ENCODE data around the gene OPCML.

Gene OPCML

GRCh38 chr11:133137270-133137669 lies 395.0 kb downstream of the OPCML start:
- DNase-seq = no peak
- no peaks in the 10 kb centered on the region for H3K4me1 Mint-ChIP-seq
- H3K9me3 Mint-ChIP-seq = peaks cover 5% of the 10 kb centered on the region
- H3K4me3 Mint-ChIP-seq = no peak overlapping the region
- H3K27me3 Mint-ChIP-seq (ENCODE audit: low read depth, poor library complexity) = peaks cover 43% of the 10 kb centered on the region
- H3K27ac Mint-ChIP-seq = no peak overlapping the region
- TF ChIP-seq, protein P1, sequence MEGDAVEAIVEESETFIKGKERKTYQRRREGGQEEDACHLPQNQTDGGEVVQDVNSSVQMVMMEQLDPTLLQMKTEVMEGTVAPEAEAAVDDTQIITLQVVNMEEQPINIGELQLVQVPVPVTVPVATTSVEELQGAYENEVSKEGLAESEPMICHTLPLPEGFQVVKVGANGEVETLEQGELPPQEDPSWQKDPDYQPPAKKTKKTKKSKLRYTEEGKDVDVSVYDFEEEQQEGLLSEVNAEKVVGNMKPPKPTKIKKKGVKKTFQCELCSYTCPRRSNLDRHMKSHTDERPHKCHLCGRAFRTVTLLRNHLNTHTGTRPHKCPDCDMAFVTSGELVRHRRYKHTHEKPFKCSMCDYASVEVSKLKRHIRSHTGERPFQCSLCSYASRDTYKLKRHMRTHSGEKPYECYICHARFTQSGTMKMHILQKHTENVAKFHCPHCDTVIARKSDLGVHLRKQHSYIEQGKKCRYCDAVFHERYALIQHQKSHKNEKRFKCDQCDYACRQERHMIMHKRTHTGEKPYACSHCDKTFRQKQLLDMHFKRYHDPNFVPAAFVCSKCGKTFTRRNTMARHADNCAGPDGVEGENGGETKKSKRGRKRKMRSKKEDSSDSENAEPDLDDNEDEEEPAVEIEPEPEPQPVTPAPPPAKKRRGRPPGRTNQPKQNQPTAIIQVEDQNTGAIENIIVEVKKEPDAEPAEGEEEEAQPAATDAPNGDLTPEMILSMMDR (IDR thresholded peaks at IDR 0.05) = no peak
- no peaks in the 10 kb centered on the region for H3K36me3 Mint-ChIP-seq (ENCODE audit: low read depth)

DNA sequence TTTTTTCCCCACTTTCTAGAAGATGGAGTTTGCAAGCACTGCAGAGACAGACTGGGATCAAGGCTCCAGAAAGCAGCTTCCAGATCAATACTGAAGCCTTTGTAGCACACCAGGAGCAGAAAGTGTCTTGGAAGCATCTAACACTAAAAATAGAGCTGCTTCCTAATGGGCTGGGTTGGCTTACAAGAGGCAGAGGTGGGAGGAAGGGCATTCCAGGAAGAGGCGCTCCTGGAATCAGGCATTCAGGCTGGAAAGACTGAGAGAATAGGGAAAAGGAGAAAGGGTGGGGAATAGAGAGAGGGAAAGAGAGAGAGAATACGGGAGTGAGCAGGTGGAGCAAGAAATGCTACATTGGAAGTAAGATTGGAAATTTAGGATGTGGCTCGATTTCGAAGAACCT lies 395.9 kb downstream of the OPCML start:
- no peak overlapping the region for H3K27ac Mint-ChIP-seq
- H3K9me3 Mint-ChIP-seq = peaks cover 3% of the 10 kb centered on the region
- DNase-seq = no peak
- H3K36me3 Mint-ChIP-seq (ENCODE audit: low read depth) = no peaks in the 10 kb centered on the region
- H3K4me3 Mint-ChIP-seq = no peak overlapping the region
- H3K4me1 Mint-ChIP-seq = no peaks in the 10 kb centered on the region
- TF ChIP-seq, protein P1 (IDR thresholded peaks at IDR 0.05) = no peak
- peaks cover 34% of the 10 kb centered on the region for H3K27me3 Mint-ChIP-seq (ENCODE audit: low read depth, poor library complexity)

GRCh38 chr11:133134314-133135173 lies 397.8 kb downstream of the OPCML start:
- Mint-ChIP-seq H3K27ac (no peak overlapping the region), H3K4me3 (no peak overlapping the region), H3K36me3 (ENCODE audit: low read depth) (no peaks in the 10 kb centered on the region), H3K9me3 (no peaks in the 10 kb centered on the region), H3K4me1 (no peaks in the 10 kb centered on the region), H3K27me3 (ENCODE audit: low read depth, poor library complexity) (peaks cover 23% of the 10 kb centered on the region)
- TF ChIP-seq, protein P1 (IDR thresholded peaks at IDR 0.05) = peak; percentile 93
- peak; percentile 78 for DNase-seq

- DNase-seq = no peak
- Mint-ChIP-seq H3K36me3 (ENCODE audit: low read depth) (no peaks in the 10 kb centered on the region), H3K4me1 (no peaks in the 10 kb centered on the region), H3K9me3 (no peaks in the 10 kb centered on the region), H3K27me3 (ENCODE audit: low read depth, poor library complexity) (peaks cover 26% of the 10 kb centered on the region), H3K27ac (no peak overlapping the region), H3K4me3 (no peak overlapping the region)
- TF ChIP-seq, protein P1 (IDR thresholded peaks at IDR 0.05) = no peak
Observed at GRCh38 chr11:133133606-133134005, 398.7 kb downstream of the OPCML start.

GRCh38 chr11:133133050-133133449 lies 399.3 kb downstream of the OPCML start:
- no peak for DNase-seq
- H3K4me1 Mint-ChIP-seq = no peaks in the 10 kb centered on the region
- H3K27me3 Mint-ChIP-seq (ENCODE audit: low read depth, poor library complexity) = peaks cover 29% of the 10 kb centered on the region
- H3K27ac Mint-ChIP-seq = no peak overlapping the region
- H3K9me3 Mint-ChIP-seq = no peaks in the 10 kb centered on the region
- H3K36me3 Mint-ChIP-seq (ENCODE audit: low read depth) = no peaks in the 10 kb centered on the region
- TF ChIP-seq, protein P1 (IDR thresholded peaks at IDR 0.05) = no peak
- H3K4me3 Mint-ChIP-seq = no peak overlapping the region

- TF ChIP-seq, protein P1 (IDR thresholded peaks at IDR 0.05) = no peak
- Mint-ChIP-seq H3K9me3 (no peaks in the 10 kb centered on the region), H3K4me1 (no peaks in the 10 kb centered on the region), H3K36me3 (ENCODE audit: low read depth) (no peaks in the 10 kb centered on the region), H3K4me3 (no peak overlapping the region), H3K27me3 (ENCODE audit: low read depth, poor library complexity) (peaks cover 15% of the 10 kb centered on the region), H3K27ac (no peak overlapping the region)
- DNase-seq = no peak
Observed at GRCh38 chr11:133127741-133128140, 404.6 kb downstream of the OPCML start.

All from nephron progenitor cell (in vitro differentiated cells).